Liver (tissue), 3 donors: ENCODE data around the gene ZNF17.

Experiments
- ATF3 ChIP-seq: IDR thresholded peaks from 2 replicates; pipeline ENCODE4 v1.6.1; 2016; ENCODE audit warnings: antibody characterized with exemption
- CTCF ChIP-seq: fragments of 150-350 bp; IDR thresholded peaks from 2 replicates; pipeline ENCODE4 v1.5.1; 2017; ENCODE audit warnings: improper control_type of control experiment, low read depth, low read length; ENCODE audit not compliant: missing input control
- MAX ChIP-seq: IDR thresholded peaks from 2 replicates; pipeline ENCODE4 v1.6.1; 2016; ENCODE audit warnings: antibody characterized with exemption
- REST ChIP-seq: IDR thresholded peaks from 2 replicates; pipeline ENCODE4 v1.6.1; 2016; ENCODE audit warnings: antibody characterized with exemption, mild to moderate bottlenecking
- TAF1 ChIP-seq: conservative IDR thresholded peaks from 2 replicates; pipeline ENCODE4 v1.6.1; 2016; ENCODE audit warnings: antibody characterized with exemption, mild to moderate bottlenecking
- YY1 ChIP-seq: IDR thresholded peaks from 2 replicates; pipeline ENCODE4 v1.6.1; 2016; ENCODE audit warnings: antibody characterized with exemption, mild to moderate bottlenecking
- donor health status: healthy.
- donor health status: healthy.

GRCh38 chr19:57362419-57362818, 48.5 kb upstream of the ZNF17 start:
- TF ChIP-seq MAX (no peak), CTCF (no peak), REST (no peak), ATF3 (no peak), TAF1 (no peak), YY1 (no peak)
